K562 (cell line): Measurements from ENCODE around the gene GRIK3. TPM values are rescaled to one million over a fixed set of nuclear protein-coding genes. Genes with fewer than 3 reads are reported as not detected.

Experiments used
- ADNP ChIP-seq: fragments of 200-800 bp; sonication (Bioruptor generic); IDR thresholded peaks from 2 replicates; pipeline ENCODE4 v1.6.1; 2016; ENCODE audit warnings: missing genetic modification characterization, missing compliant biosample characterization
- CBFB ChIP-seq: sonication (generic); formaldehyde crosslinking; IDR thresholded peaks from 2 replicates; pipeline ENCODE4 v1.4.0; 2020; ENCODE audit warnings: mild to moderate bottlenecking, missing genetic modification reagents
- COPS2 ChIP-seq: fragments of 450-650 bp; conservative IDR thresholded peaks from 2 replicates; pipeline ENCODE4 v1.6.1; 2016; ENCODE audit warnings: mild to moderate bottlenecking, moderate library complexity
- CREB3L1 ChIP-seq: fragments of 450-650 bp; IDR thresholded peaks from 2 replicates; pipeline ENCODE4 v1.6.1; 2014; ENCODE audit warnings: low read depth, mild to moderate bottlenecking, moderate library complexity, borderline replicate concordance
- CXXC5 ChIP-seq: fragments of 250-450 bp; sonication (Bioruptor Pico); IDR thresholded peaks from 2 replicates; pipeline ENCODE4 v1.8.0; 2022; ENCODE audit warnings: inconsistent platforms, mild to moderate bottlenecking, moderate library complexity
- EP400 ChIP-seq: fragments of 450-650 bp; IDR thresholded peaks from 2 replicates; pipeline ENCODE4 v1.6.1; 2017; ENCODE audit warnings: antibody characterized with exemption, mild to moderate bottlenecking, moderate library complexity
- HOMEZ ChIP-seq: fragments of 250-450 bp; sonication (Bioruptor Pico); IDR thresholded peaks from 2 replicates; pipeline ENCODE4 v1.4.0; 2020; ENCODE audit warnings: mild to moderate bottlenecking, moderate library complexity
- MITF ChIP-seq: IDR thresholded peaks from 2 replicates; pipeline ENCODE4 v1.6.1; 2014; ENCODE audit warnings: antibody characterized with exemption
- SRSF1 ChIP-seq: fragments of 200-400 bp; formaldehyde crosslinking; IDR thresholded peaks from 2 replicates; pipeline ENCODE4 v1.6.1; 2017; ENCODE audit warnings: mild to moderate bottlenecking, low read depth, low read length, moderate library complexity
- polyA plus RNA-seq, 8 experiments: library from polyadenylated mRNA; depleted of rRNA in 4 of 8; stranded (reverse) in 5 of 8; unstranded in 3 of 8; fragments of >200 nt; fragmentation: Nextera tagmentation in 2 of 8; fragmentation: Illumina TruSeq in 1 of 8; extraction: Ambion mirVana in 2 of 8; extraction: Trizol in 1 of 8; gene quantifications; 2 replicates each; pipeline versions ENCODE4 v1.2.1 to v1.2.3, GENCODE V29; 2011 to 2014; ENCODE audit warnings: inconsistent platforms in 1 of 8, missing spikeins in 1 of 8
- total RNA-seq, 7 experiments: library from RNA; depleted of rRNA in 6 of 7; stranded (reverse); fragments of >200 nt in 6 of 7; fragmentation: Illumina TruSeq in 2 of 7; extraction: Trizol in 2 of 7; gene quantifications; 2 replicates each; pipeline versions ENCODE4 v1.2.1 to v1.2.3, GENCODE V29; 2011 to 2021; ENCODE audit warnings: low replicate concordance in 1 of 7
- TF ChIP-seq, protein P1 (sequence below): fragments of 450-650 bp; formaldehyde crosslinking; IDR thresholded peaks from 2 replicates; pipeline ENCODE4 v1.4.0; 2020; ENCODE audit warnings: mild to moderate bottlenecking, mixed read lengths

Gene GRIK3
- total and polyA plus RNA-seq, 9 of the 15 experiments (the other 6 are each of a cell fraction or from before 2014, with no cell fraction given) = not detected

DNA sequence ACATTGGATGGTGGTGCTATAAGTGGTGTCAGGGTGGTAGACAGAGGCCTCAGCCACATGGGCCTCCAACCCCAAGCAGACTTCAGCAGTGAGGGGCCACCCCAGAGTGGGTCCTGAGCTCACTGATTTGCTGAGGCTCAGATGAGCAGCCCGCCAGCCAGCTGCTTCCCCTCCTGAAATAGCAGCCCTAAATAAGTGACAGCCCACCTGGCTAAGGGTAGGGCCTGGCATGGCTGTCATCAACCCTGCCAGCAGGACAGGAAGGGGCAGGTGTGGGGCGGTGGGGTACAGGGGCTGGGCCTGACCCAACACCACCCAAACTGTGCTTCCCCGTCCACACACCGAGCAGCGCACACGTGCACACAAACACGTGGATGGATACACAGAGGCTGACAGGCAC is 79.3 kb downstream of the GRIK3 start (continued):
- TF ChIP-seq CREB3L1 = no peak
- no peak for TF ChIP-seq ADNP (tag)
- TF ChIP-seq CXXC5 = no peak
- no peak for TF ChIP-seq CBFB
- no peak for TF ChIP-seq EP400
- TF ChIP-seq MITF = no peak
- TF ChIP-seq, protein P1, sequence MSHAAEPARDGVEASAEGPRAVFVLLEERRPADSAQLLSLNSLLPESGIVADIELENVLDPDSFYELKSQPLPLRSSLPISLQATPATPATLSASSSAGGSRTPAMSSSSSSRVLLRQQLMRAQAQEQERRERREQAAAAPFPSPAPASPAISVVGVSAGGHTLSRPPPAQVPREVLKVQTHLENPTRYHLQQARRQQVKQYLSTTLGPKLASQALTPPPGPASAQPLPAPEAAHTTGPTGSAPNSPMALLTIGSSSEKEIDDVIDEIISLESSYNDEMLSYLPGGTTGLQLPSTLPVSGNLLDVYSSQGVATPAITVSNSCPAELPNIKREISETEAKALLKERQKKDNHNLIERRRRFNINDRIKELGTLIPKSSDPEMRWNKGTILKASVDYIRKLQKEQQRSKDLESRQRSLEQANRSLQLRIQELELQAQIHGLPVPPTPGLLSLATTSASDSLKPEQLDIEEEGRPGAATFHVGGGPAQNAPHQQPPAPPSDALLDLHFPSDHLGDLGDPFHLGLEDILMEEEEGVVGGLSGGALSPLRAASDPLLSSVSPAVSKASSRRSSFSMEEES (CRISPR knock-in tag) = no peak
- no peak for TF ChIP-seq SRSF1
- no peak for TF ChIP-seq HOMEZ (CRISPR knock-in tag)
- TF ChIP-seq COPS2 = no peak
- TF ChIP-seq, all 486 proteins: peak for 0
